Ishikawa (cell line): ENCODE measurements around the gene MCUB.

Source experiments
- CEBPB ChIP-seq: IDR thresholded peaks from 2 replicates; pipeline ENCODE4 v1.6.1; 2012
- CREB1 ChIP-seq: IDR thresholded peaks from 2 replicates; pipeline ENCODE4 v1.6.1; 2012; ENCODE audit warnings: low read depth
- EGR1 ChIP-seq: IDR thresholded peaks from 2 replicates; pipeline ENCODE4 v1.6.1; 2012
- EP300 ChIP-seq: IDR thresholded peaks from 2 replicates; pipeline ENCODE4 v1.6.1; 2012; ENCODE audit warnings: borderline replicate concordance
- FOXM1 ChIP-seq: IDR thresholded peaks from 2 replicates; pipeline ENCODE4 v1.6.1; 2012; ENCODE audit warnings: low read depth, borderline replicate concordance
- MAX ChIP-seq: IDR thresholded peaks from 2 replicates; pipeline ENCODE4 v1.6.1; 2012
- NFIC ChIP-seq: IDR thresholded peaks from 2 replicates; pipeline ENCODE4 v1.6.1; 2012
- RAD21 ChIP-seq: IDR thresholded peaks from 2 replicates; pipeline ENCODE4 v1.6.1; 2012; ENCODE audit warnings: low read depth
- TAF1 ChIP-seq: IDR thresholded peaks from 2 replicates; pipeline ENCODE4 v1.6.1; 2012; ENCODE audit warnings: low read depth, mild to moderate bottlenecking
- TCF12 ChIP-seq: IDR thresholded peaks from 2 replicates; pipeline ENCODE4 v1.6.1; 2012; ENCODE audit warnings: low read depth
- TEAD4 ChIP-seq: IDR thresholded peaks from 2 replicates; pipeline ENCODE4 v1.6.1; 2012
- USF1 ChIP-seq: IDR thresholded peaks from 2 replicates; pipeline ENCODE4 v1.6.1; 2012
- YY1 ChIP-seq: IDR thresholded peaks from 2 replicates; pipeline ENCODE4 v1.6.1; 2012; ENCODE audit warnings: low read depth
- ZBTB7A ChIP-seq: IDR thresholded peaks from 2 replicates; pipeline ENCODE4 v1.6.1; 2012; ENCODE audit warnings: low read depth
- TF ChIP-seq, protein P1 (sequence below): IDR thresholded peaks from 2 replicates; pipeline ENCODE4 v1.6.1; 2012; ENCODE audit warnings: low read depth, mild to moderate bottlenecking

MCUB gene

DNA sequence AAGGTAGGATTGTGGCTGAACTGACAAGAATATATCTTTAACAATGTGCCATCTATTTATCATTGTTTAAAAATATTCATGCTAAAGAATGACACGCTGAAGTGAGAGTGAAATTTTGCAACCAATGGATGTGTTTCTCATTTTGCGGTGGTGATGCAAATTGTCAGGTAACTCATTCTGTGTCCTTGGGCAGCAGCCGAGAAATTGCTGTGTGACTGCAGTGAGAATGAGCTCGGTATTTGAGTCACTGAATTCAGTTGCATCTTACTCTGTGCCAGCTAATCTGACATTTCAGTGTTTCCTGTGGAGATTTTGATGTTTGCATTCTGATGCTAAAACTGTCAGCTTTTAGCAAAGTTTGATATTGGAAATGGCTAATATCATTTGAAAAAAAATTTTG, 28.1 kb downstream of the MCUB start:
- TF ChIP-seq TCF12: no peak
- TF ChIP-seq USF1: no peak
- no peak for TF ChIP-seq RAD21
- TF ChIP-seq CREB1: no peak
- no peak for TF ChIP-seq MAX
- no peak for TF ChIP-seq EP300

- no peak for TF ChIP-seq CREB1
- TF ChIP-seq TCF12: no peak
- no peak for TF ChIP-seq EP300
- no peak for TF ChIP-seq TEAD4
- TF ChIP-seq ZBTB7A: no peak
Measured at GRCh38 chr4:109589119-109589518, 29.1 kb downstream of the MCUB start.

GRCh38 chr4:109589605-109590004, 29.6 kb downstream of the MCUB start:
- TF ChIP-seq ZBTB7A: no peak
- TF ChIP-seq TCF12: no peak
- no peak for TF ChIP-seq MAX
- TF ChIP-seq EGR1: no peak
- TF ChIP-seq EP300: no peak
- no peak for TF ChIP-seq CREB1
- TF ChIP-seq FOXM1: no peak
- TF ChIP-seq TAF1: no peak
- no peak for TF ChIP-seq CEBPB
- no peak for TF ChIP-seq RAD21
- no peak for TF ChIP-seq NFIC
- TF ChIP-seq TEAD4: no peak

GRCh38 chr4:109590905-109591304, 30.9 kb downstream of the MCUB start:
- TF ChIP-seq FOXM1: no peak
- TF ChIP-seq ZBTB7A: no peak
- no peak for TF ChIP-seq RAD21
- TF ChIP-seq MAX: no peak
- no peak for TF ChIP-seq NFIC
- TF ChIP-seq EP300: no peak
- no peak for TF ChIP-seq TAF1
- no peak for TF ChIP-seq TCF12
- no peak for TF ChIP-seq TEAD4
- TF ChIP-seq YY1: no peak
- no peak for TF ChIP-seq CEBPB
- no peak for TF ChIP-seq USF1
- TF ChIP-seq, protein P1, sequence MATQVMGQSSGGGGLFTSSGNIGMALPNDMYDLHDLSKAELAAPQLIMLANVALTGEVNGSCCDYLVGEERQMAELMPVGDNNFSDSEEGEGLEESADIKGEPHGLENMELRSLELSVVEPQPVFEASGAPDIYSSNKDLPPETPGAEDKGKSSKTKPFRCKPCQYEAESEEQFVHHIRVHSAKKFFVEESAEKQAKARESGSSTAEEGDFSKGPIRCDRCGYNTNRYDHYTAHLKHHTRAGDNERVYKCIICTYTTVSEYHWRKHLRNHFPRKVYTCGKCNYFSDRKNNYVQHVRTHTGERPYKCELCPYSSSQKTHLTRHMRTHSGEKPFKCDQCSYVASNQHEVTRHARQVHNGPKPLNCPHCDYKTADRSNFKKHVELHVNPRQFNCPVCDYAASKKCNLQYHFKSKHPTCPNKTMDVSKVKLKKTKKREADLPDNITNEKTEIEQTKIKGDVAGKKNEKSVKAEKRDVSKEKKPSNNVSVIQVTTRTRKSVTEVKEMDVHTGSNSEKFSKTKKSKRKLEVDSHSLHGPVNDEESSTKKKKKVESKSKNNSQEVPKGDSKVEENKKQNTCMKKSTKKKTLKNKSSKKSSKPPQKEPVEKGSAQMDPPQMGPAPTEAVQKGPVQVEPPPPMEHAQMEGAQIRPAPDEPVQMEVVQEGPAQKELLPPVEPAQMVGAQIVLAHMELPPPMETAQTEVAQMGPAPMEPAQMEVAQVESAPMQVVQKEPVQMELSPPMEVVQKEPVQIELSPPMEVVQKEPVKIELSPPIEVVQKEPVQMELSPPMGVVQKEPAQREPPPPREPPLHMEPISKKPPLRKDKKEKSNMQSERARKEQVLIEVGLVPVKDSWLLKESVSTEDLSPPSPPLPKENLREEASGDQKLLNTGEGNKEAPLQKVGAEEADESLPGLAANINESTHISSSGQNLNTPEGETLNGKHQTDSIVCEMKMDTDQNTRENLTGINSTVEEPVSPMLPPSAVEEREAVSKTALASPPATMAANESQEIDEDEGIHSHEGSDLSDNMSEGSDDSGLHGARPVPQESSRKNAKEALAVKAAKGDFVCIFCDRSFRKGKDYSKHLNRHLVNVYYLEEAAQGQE: no peak

DNA sequence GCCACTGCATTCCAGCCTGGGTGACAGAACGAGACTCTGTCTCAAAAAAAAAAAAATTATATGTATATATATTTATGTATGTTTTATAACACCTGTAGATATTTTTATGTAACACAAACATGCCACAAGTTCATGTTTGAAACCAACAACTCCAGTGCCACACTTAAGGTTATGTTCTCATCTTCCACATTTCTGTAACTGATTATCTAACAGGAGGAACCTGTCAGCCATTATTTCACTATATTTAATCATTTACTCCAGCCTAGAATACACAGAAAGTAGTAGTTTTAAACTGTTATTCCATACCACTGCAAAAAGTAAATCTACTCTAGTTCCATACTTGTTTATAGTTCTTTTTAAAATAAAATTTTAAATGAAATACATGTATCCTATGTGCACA, 32.3 kb downstream of the MCUB start:
- no peak for TF ChIP-seq EP300
- no peak for TF ChIP-seq RAD21
- no peak for TF ChIP-seq NFIC
- TF ChIP-seq TCF12: no peak
- TF ChIP-seq FOXM1: no peak
- no peak for TF ChIP-seq TEAD4
- TF ChIP-seq YY1: no peak
- no peak for TF ChIP-seq CREB1
- TF ChIP-seq EGR1: no peak
- TF ChIP-seq, protein P1: no peak
- no peak for TF ChIP-seq MAX
- TF ChIP-seq TAF1: no peak
- TF ChIP-seq USF1: no peak
